Suprapubic skin (tissue), 4 donors: ENCODE data around the gene SLC41A1. TPM values are rescaled to one million over a fixed set of nuclear protein-coding genes. Genes with fewer than 3 reads are reported as not detected.

Experiments
- DNase-seq, 2 donors: peaks; one replicate each; pipeline ENCODE4 v3.0.0-alpha.2; 2019; ENCODE audit warnings: low spot score in 2 of 2
- H3K27ac ChIP-seq: fragments of 200-600 bp; sonication (generic); one replicate; pipeline ENCODE4 v1.5.1; 2019
- H3K27me3 ChIP-seq: fragments of 200-600 bp; sonication (generic); one replicate; pipeline ENCODE4 v1.5.1; 2019
- H3K36me3 ChIP-seq: fragments of 200-600 bp; sonication (generic); one replicate; pipeline ENCODE4 v1.5.1; 2019
- H3K4me1 ChIP-seq: fragments of 200-600 bp; sonication (generic); one replicate; pipeline ENCODE4 v1.5.1; 2019
- H3K4me3 ChIP-seq: fragments of 200-600 bp; sonication (generic); one replicate; pipeline ENCODE4 v1.5.1; 2019; ENCODE audit warnings: mild to moderate bottlenecking
- H3K9me3 ChIP-seq: fragments of 200-600 bp; sonication (generic); one replicate; pipeline ENCODE4 v1.5.1; 2019
- CTCF ChIP-seq, 2 donors: fragments of 200-600 bp in 1 of 2; fragments of 450-650 bp in 1 of 2; sonication (generic) in 1 of 2; IDR thresholded peaks; one replicate each; pipeline ENCODE4 v1.5.1; 2016 to 2019; ENCODE audit warnings: antibody characterized with exemption in 2 of 2, mild to moderate bottlenecking in 1 of 2, moderate library complexity in 1 of 2
- EP300 ChIP-seq: sonication (generic); formaldehyde crosslinking; IDR thresholded peaks from one replicate; pipeline ENCODE4 v1.6.1; 2017; ENCODE audit warnings: antibody characterized with exemption
- POLR2A ChIP-seq, 2 donors: fragments of 450-650 bp; IDR thresholded peaks; one replicate each; pipeline ENCODE4 v1.6.1; 2017; ENCODE audit warnings: antibody characterized with exemption in 2 of 2, mild to moderate bottlenecking in 2 of 2, moderate library complexity in 2 of 2
- POLR2AphosphoS5 ChIP-seq, 3 donors: sonication (generic); formaldehyde crosslinking; IDR thresholded peaks; one replicate each; pipeline ENCODE4 v1.6.1; 2017; ENCODE audit warnings: antibody characterized with exemption in 3 of 3
- WGBS: methylation state at CpG from one replicate; pipeline ENCODE4 v1.1.5; 2018; 5-methylcytosine and 5-hydroxymethylcytosine counted together
- total RNA-seq, 4 donors: library from RNA; depleted of rRNA; stranded (reverse); fragments of >200 nt; gene quantifications; one replicate each; pipeline ENCODE4 v1.1.0, GENCODE V29; 2016

SLC41A1 gene
- total RNA-seq, 4 donors from 2014 or later, result 14.6 to 20.8 (median 16.7) TPM

- no peak overlapping the region for H3K4me3 ChIP-seq
- peaks cover 7% of the 10 kb centered on the region for H3K36me3 ChIP-seq
- H3K9me3 ChIP-seq, result no peaks in the 10 kb centered on the region
- TF ChIP-seq POLR2A (IDR thresholded peaks at IDR 0.05) (no peak), EP300 (no peak), POLR2AphosphoS5 (IDR thresholded peaks at IDR 0.05) (no peak), CTCF (IDR thresholded peaks at IDR 0.05) (no peak)
- no peaks in the 10 kb centered on the region for H3K27me3 ChIP-seq
- no peak for DNase-seq
- 83% methylated on average over 4 of the region's 4 CpGs for WGBS
- peaks cover 12% of the 10 kb centered on the region for H3K4me1 ChIP-seq
- H3K27ac ChIP-seq, result no peak overlapping the region
Observed at GRCh38 chr1:205770618-205771017, 42.4 kb downstream of the SLC41A1 start.

GRCh38 chr1:205769641-205770365 is 43.2 kb downstream of the SLC41A1 start:
- H3K27ac ChIP-seq, result no peak overlapping the region
- H3K9me3 ChIP-seq, result no peaks in the 10 kb centered on the region
- peaks cover 9% of the 10 kb centered on the region for H3K4me1 ChIP-seq
- H3K36me3 ChIP-seq, result peaks cover 7% of the 10 kb centered on the region
- WGBS, result 76% methylated on average over 8 of the region's 8 CpGs
- no peak overlapping the region for H3K4me3 ChIP-seq
- TF ChIP-seq EP300 (no peak), CTCF (IDR thresholded peaks at IDR 0.05) (no peak), POLR2AphosphoS5 (IDR thresholded peaks at IDR 0.05) (no peak)
- H3K27me3 ChIP-seq, result no peaks in the 10 kb centered on the region
- DNase-seq, result no peak

- WGBS, result 69% methylated on average over 3 of the region's 3 CpGs
- H3K27me3 ChIP-seq, result no peaks in the 10 kb centered on the region
- TF ChIP-seq CTCF (IDR thresholded peaks at IDR 0.05) (no peak), POLR2AphosphoS5 (IDR thresholded peaks at IDR 0.05) (no peak), EP300 (no peak), POLR2A (IDR thresholded peaks at IDR 0.05) (no peak)
- DNase-seq, result no peak
- no peak overlapping the region for H3K27ac ChIP-seq
- no peaks in the 10 kb centered on the region for H3K9me3 ChIP-seq
- H3K4me1 ChIP-seq, result no peaks in the 10 kb centered on the region
- H3K36me3 ChIP-seq, result peaks cover 7% of the 10 kb centered on the region
- no peak overlapping the region for H3K4me3 ChIP-seq
Observed at GRCh38 chr1:205767248-205767647, 45.8 kb downstream of the SLC41A1 start.

GRCh38 chr1:205766570-205766969 is 46.4 kb downstream of the SLC41A1 start:
- 92% methylated on average over 3 of the region's 3 CpGs for WGBS
- Histone ChIP-seq H3K9me3 (no peaks in the 10 kb centered on the region), H3K4me3 (no peak overlapping the region), H3K36me3 (peaks cover 7% of the 10 kb centered on the region), H3K27me3 (no peaks in the 10 kb centered on the region), H3K27ac (no peak overlapping the region), H3K4me1 (no peaks in the 10 kb centered on the region)
- DNase-seq, result no peak
- no peak for TF ChIP-seq CTCF (IDR thresholded peaks at IDR 0.05)
- no peak for TF ChIP-seq POLR2A (IDR thresholded peaks at IDR 0.05)
- TF ChIP-seq POLR2AphosphoS5 (IDR thresholded peaks at IDR 0.05), result no peak
- no peak for TF ChIP-seq EP300

GRCh38 chr1:205766038-205766437 is 47.0 kb downstream of the SLC41A1 start:
- Histone ChIP-seq H3K27me3 (no peaks in the 10 kb centered on the region), H3K4me3 (no peak overlapping the region), H3K4me1 (no peaks in the 10 kb centered on the region), H3K9me3 (no peaks in the 10 kb centered on the region), H3K36me3 (peaks cover 7% of the 10 kb centered on the region), H3K27ac (no peak overlapping the region)
- TF ChIP-seq EP300 (no peak), POLR2A (IDR thresholded peaks at IDR 0.05) (no peak), CTCF (IDR thresholded peaks at IDR 0.05) (no peak), POLR2AphosphoS5 (IDR thresholded peaks at IDR 0.05) (no peak)
- WGBS, result 71% methylated on average over 5 of the region's 5 CpGs
- no peak for DNase-seq
